GM12873 (cell line): ENCODE measurements around the gene KIF26A.

Experiments
- CTCF ChIP-seq: IDR thresholded peaks from 2 replicates; pipeline ENCODE4 v1.5.1; 2012; ENCODE audit warnings: low read depth, mild to moderate bottlenecking, moderate library complexity, low read length, control low read depth; ENCODE audit not compliant: insufficient read depth; ENCODE audit errors: missing control alignments

The KIF26A gene

GRCh38 chr14:104136472-104137296 lies 1.7 kb upstream of the KIF26A start:
- no peak for TF ChIP-seq CTCF

DNA sequence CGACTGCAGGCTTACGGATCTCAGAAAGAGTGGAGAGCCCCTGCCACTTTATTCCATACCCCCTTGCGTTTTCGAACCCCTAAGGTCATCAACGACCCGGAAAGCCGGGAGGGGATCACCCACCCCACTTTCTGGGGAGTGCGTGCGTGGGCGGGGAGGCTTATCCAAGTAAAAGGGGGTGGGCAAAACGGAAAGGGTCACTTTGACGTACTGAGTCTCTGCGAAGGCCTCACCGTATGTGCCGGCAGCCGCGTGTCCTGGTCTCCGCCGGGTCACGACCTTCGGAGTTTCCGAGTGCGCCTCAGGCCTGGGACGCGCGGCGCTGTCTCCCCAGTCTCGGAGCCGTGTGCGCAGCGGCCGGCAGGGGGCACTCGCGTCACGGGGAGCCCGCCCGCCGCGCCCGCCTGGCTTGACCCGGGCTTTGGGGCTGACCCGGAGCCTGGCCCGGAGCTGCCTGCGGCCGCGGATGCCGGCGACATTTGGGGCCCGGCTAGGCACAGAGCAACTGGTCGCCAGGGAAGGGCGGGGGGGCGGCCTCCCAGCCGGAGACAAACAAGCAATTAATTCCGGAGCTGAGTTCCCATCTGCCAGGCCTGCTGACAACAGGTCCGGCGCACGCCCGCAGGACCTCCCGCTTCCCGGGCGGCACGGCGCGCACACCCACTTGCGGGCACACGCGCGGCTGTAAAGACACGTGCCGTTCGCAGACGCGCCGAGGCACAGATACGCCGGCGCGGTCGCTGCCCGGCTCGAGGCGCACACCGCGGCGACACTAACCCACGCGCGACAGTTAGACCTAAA lies 890 bp upstream of the KIF26A start:
- peak; percentile 75 for TF ChIP-seq CTCF

- no peak for TF ChIP-seq CTCF
These were observed 502 bp downstream of the KIF26A start for GRCh38 chr14:104138718-104139459.

DNA sequence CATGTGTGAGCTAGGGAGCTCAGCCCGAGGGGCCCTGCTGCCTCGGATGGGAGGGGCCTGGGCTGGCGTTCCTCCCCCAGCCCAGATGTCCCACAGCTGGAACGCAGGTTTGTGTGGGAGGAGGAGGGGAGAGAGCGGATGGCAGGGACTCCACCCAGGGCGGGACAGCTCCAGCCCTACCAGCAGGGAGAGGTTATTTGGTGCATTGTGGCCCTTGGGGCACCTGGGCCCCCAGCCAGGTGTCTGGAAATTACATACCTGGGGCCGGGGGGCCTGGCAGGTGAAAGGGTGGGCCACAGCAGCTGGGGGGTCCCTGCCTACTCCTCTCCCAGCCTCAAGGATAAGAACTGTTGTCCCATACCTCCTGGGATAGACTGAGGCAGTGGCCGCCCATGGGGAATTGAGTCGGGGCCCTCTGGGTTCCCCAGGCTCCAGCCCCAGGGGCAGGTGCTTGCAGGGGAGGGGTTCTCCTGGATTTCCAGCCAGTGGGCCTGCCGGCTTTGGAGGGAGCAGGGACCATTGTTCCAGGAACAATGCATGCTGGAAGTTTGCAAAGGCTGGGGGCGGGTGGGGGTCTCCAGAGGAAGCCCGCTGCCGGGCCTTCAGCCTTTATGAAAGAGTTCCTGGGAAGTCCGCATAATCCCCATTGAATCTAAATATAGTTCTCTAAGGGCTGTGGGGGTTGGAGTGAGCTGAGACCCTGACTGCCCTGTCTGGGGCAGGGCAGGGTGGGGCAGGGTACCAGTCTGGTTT lies 1.2 kb downstream of the KIF26A start:
- TF ChIP-seq CTCF, result no peak

DNA sequence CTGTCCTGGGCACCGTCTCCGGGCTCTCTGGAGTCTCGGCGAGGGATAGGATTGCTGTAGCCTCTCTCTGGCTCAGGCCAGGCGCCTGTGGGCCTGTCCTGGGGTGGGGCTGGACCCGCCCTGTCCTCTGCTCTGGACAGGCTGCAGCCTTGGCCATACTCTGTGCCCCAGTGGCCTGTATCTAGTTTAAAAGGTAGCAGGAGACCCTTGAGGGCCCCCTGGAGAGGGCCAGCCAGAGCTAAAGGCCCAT lies 1.8 kb downstream of the KIF26A start:
- no peak for TF ChIP-seq CTCF

- no peak for TF ChIP-seq CTCF
These were observed 2.3 kb downstream of the KIF26A start for GRCh38 chr14:104140463-104141331.
